RCC 7860 (cell line): ENCODE results near the gene CCDC175.
A peak's percentile ranks its signal among the peaks of the same experiment; 100 is the strongest.

Source experiments
- DNase-seq: peaks from one replicate; pipeline ENCODE4 v3.0.0-alpha.2; 2015; ENCODE audit warnings: low spot score
- FAIRE-seq: peaks from 2 replicates; lab custom pipeline; 2012; peaks lifted over from hg19 to GRCh38; lab: Jason Lieb, UNC

The CCDC175 gene

DNA sequence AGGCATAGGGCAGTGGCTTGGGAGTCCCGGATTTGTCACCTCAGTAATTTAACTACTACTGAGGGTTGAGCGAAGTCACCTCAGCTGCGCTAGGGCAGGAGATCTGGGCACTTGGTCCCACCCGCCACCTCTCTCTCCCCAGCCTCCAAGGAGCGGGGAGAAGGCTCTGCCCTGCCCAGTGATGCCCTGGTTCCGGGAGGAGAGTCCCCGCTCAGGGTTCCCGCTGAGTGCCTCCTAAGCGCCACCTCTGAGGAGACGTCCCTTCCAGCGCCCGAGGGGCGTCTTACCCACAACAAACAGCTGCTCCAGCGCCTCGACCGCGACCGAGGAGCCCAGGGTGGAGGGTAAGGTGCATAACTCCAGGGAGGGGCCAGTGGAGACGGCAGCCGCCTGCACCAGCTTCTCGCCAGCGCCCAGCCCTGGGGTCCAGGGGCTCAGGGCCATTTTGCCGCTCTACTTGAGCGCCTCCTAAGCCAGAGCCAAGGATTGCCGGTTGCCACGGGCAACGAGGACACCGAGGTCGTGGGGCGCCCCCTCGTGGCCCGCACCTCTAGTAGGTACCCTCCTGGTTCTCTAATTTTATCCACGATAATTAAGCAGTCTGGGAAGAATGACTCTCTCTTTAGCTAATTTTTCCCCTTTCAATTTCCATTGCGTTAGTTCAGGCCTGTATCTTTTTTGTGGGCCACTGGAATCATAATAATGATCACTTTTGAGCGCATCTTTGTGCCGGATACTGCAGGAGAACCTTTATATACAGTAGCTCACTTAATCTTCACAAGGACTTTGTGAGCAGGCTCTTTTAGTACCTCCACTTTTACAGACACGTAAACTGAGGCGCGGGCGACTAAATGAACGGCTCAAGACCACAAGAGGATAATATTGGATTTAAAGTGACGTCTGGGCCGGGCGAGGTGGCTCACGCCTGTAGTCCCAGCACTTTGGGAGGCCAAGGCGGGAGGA, at the start of gene CCDC175:
TSS of gene CCDC175 (minus strand) at position 481 of the 963 bp plus-strand sequence. CDS start at position 444, 37 bp downstream.
- DNase-seq = peak; percentile 20
- FAIRE-seq = no peak

DNA sequence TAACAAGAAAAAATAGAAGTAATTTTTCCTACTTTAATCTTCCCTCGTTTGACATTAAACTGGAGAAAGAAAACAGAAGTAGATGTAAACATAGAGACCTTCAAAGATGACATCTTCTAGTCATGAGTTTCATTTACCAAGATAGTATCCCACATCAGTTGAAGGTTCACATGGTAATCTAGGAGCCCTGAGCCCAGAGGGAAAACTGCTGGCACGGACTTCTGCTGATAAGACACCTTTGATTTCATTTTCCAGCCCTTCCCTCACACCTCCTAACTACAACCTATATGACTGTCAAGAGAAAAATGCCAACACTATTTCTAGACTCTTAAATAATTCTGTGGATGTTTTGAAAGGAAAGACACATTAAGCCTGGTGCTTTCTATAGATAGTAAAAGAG, 46.0 kb upstream of the CCDC175 start:
- FAIRE-seq = no peak
- no peak for DNase-seq

DNA sequence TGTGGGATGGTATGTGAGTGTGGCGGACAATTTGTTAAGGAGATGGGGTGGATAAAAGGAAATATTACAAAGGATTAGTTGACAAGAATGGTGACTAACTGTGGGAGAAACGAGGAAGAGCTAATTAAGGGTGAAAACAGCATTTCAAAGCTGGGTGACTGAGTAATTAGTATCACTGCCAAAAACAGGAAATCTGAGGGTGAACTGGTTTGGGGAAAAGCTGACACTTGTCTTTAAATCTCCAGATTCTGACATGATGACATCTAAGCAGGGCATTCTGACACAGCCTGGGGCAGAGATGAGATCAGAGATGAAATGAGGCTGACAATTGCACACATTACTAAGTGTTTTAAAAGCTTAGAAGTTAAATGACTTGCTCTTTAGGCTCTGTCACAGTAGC, 42.4 kb upstream of the CCDC175 start:
- FAIRE-seq = no peak
- no peak for DNase-seq

DNA sequence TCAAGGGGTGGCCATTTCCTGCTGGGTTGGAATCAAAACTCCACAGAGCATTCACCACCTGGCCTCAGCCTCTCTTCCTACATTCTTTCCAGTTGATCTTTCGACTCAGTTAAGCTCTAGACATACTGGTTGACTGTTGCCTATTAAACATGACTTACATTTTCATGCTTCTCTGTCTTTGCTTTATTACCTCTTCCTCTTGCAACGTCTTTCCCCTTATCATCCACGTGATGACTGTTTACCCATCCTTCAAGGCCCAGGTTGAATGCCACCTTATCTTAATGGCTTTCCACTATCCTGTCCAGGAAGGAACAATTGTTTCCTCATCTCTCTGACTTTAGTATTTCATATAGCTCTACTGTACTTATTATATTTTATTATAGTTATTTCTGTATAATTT, 24.4 kb upstream of the CCDC175 start:
- FAIRE-seq = no peak
- DNase-seq = no peak

DNA sequence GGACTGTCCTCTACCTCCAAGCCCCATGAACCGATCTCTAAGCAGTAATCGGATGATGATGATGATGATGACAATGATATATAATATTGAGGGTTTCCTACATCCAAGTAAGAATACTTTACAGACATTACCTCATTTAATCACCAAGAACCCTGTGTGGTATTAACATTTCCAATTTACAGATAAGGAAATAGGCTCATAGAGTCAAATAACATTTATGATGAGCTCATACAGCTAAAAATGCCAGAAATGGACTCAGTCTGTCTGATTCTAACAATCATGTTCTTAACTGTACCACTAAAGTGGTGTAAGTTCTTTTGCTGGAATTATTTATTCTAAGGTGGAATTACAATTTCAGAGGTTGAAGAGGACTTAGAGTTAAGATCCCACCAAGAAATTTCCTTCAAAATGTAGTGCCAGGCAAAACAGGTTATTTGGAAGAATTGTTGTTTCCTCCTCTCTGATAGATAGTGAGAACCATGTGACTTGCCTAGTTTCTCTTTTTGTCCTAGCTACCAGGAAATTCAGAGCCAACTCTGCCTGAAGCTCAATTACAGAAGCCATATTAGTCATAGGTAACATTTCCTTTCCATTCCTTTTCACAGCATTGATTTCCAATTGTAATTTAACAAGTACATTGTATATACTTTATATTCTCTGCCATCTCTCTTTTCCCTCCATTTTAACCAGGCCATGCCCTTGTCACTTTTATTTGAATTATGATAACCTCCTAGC, 23.8 kb upstream of the CCDC175 start:
- FAIRE-seq = no peak
- DNase-seq = no peak

DNA sequence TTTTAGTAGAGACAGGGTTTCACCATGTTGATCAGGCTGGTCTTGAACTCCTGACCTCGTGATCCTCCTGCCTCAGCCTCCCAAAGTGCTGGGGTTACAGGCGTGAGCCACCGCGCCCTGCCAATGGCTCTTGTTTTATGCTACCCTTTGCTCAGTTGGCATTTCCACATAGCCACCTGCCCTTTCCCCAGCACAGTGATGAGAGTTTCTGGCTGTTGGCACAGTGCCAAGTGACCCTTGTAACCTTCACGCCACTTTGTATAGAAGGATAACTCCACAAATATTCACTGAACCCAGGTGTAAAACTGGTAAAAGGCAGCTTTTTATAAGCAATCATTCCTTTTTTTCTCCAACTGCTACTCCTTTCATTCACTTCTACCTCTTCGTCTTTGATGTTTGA, 18.5 kb upstream of the CCDC175 start:
- no peak for DNase-seq
- FAIRE-seq = no peak

DNA sequence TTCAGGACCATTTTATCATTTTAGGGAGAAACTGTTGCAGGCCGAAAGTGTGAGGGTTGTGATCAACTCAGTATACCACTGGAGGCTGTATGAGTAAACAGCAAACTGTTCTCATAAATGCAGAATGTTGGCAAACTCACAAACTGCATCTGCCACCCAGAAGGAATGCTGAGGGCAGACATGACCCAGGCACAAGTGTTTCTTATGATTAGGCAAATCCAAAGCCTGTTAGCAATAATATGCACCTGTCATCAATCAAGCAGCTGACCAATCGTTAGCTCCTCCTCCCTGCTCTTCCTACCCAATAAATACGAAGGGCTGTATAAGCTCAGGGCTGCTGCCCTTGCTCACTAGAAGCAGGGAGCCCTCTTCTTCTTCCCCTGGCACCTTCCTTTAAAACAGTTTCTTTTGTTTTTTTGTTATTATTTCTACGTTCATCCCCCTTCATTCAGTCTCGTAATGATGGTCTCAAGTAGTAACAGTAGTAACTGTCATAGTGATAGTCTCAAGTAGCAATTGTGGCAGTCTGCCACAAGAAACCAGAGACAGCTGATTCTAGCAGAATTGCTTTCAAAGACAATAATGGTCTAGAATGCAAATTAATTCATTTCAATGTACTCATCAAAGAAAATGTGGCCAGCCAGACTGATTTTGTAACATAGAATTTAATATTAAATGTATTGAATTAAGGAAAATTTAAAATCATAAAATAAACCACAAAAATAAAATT, 15.2 kb upstream of the CCDC175 start:
- no peak for FAIRE-seq
- DNase-seq = no peak

DNA sequence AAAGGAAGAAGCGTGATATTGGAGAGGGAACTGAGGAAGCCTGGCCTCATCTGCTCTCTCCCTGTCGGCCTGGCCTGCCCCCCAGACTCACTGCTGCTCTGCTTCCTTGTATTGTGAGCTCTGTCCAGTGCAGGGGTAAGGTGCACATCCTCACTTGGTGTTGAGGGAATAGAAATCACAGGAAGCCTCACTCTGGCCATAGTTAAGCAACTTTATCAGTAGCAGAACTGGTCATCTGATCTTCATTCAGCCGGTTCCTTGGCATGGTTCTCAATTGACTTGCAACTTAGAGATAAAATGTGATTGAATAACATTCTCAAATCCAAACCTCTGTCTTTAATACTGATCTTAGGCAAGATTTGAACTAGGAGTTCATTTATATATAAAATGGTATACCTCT, 11.5 kb upstream of the CCDC175 start:
- FAIRE-seq (no peak), DNase-seq (no peak)

DNA sequence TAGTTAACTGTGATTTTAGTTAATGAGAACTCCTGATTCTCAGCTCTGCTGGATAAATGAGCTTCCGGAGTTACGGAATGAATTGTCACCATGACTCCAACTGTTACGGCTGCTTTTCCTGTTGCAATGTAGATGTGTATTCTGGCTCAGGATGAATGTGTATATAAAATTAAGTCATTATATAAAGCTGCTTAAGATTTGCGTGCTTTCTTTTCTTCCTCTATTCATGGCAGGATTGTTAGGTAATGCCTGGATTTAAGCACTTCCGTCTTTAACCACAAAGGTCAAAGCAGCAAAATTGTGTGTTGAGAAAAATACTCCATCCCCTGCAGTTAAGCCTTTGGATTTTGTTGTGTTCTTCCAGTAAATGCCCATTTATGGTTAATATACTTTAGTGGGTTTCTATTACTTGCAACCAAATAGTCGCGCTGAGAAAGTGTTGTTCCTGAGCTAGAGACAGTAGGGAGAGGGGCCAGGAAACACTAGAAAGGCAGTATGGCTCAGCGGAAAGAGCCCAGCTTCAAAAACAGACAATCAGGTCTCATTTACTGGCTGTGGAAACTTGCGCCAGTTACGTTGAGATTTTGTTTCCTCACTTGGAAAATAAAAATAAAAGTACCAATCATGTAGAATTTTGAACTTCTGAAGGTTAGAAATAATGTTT, 9.4 kb upstream of the CCDC175 start:
- FAIRE-seq = no peak
- DNase-seq = no peak

DNA sequence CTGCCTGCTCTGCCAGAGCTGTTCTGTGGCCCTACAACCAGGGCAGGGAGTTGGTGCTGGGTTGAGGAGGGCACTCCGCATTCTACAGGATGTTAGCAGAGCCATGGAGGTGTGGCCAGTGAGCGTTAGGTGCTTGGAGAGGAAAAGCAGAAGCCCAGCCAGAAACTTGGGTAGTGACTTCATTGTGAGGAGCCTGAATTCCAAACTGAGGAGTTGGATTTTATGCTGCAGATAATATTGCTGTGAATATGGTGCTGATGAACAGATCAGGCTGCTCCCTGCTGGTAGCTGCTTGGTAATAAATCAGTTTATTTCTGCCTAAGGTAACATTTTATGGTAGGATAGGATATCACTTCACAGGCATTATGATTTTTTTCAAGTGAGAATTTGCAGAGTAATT, 7.1 kb upstream of the CCDC175 start:
- DNase-seq = no peak
- no peak for FAIRE-seq

DNA sequence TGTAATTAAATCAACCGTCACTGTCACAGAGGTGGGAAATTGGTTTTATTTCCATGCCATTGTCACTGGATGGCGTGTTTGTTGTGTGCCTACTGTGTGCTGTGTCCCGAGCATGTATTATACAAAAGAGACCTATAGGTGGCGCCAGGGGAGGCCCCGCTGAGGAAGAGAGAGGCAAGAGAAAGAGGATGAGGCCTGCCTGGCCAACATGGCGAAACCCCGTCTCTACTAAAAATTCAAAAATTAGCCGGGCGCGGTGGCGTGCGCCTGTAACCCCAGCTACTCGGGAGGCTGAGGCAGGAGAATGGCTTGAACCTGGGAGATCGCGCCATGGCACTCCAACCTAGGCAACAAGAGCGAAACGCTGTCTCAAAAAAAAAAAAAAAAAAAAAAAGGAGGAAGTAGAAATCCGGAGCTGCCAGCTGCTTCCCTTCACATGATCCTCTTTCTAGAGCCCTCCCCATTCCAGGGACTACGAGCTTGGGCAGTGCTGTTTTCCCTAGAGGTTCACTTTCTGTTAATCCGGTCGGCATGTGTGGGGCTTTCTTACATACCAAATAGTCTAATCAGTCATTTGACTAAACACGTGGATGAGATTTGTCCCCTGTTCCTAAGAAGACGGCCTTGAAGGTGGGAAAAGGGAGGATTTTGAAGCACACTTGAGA, 6.4 kb upstream of the CCDC175 start:
- DNase-seq = no peak
- FAIRE-seq = no peak

DNA sequence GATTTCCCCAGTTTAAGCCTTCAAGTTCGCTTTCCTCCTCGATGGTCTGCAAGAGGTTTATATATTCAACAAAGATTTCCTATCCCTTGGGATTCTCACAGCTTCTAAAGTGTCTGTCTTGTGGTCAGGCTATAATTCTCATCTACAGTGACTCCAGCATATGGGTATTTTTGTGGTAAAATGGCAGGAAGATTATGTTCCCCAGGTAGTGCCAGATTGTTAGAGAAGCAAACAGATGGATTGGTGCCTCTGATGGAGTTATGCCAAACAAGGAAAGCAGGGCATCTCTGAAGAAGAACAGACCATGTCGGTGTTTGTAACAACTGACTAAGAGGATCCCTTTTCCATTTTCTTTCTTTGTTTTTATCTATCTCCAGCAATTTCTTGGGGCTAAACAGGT, 5.5 kb upstream of the CCDC175 start:
- no peak for FAIRE-seq
- no peak for DNase-seq

DNA sequence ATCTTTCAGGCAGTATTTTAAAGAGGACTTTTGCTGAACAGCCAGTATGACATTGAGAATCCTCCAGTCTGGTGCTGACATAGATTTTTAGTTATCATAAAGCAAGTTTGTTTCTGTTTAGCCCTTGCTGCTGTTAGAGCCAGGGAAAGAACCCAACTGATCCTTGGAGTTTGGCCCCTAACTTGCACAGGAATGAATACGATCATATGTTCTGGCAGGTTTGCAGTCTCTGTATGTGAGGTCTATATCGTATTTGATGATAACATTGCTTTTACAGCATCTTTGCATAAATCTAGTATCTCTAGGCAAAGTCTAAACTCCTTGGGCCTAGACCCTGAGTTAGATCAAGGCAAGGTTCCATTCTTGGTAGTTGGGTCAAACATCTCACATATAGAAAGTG, 4.3 kb upstream of the CCDC175 start:
- no peak for FAIRE-seq
- DNase-seq = no peak

DNA sequence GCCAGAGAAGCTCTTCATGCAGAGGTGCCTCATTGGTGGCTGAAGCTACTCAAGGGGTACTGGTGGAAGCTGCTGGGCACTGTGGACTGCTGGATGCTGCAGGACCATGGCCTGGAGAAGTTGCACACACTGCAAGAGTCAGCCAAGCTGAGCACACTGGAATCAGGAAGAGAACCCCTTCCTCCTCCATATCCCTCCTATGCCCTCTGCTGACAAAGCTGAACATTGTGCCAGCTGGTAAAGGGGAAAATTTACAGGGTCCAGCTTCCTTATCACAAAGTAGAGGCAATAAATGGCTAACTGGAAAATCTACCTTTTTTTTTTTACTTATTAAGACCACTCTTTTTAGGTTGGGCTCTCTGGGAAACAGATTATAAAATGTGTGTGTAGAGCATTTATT, 6.5 kb downstream of the CCDC175 start:
- no peak for FAIRE-seq
- no peak for DNase-seq

DNA sequence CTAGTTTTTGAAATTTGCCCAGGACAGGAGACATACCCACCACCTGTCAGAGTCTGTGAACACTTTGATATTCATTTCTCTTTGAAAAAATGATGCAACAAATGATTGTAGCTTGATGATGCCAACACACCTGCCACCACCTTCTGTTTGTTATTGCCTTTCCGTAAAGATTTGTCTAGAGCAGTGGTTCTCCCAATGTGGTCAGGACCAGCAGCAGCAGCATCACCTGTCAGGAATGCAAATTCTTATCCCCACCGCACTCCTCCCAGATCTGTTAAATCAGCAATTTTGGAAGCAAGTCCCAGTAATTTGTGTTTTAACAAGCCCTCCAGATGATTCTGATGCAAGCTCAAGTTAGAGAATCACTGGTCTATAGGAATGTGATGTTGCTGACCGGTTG, 9.9 kb downstream of the CCDC175 start:
- FAIRE-seq (no peak), DNase-seq (no peak)

DNA sequence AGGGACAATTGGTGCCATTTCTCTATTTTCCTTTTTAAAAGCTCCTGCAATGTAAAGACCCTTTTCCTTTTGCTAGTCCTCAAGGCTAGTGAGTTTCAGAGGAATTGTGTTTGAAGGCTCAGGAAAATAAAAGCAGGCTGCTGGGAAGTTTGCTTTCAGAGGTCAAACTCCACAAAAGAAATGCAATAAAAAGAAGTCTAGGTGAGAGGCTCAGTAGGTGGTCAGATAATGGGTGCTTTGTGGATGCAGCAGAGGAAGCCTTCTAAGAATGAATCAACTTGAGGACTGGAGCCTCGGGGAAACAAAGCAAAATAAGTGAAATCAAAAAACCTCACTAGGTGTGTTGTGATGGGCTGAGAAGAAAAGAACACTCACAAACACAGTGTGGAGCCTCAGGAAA, 10.3 kb downstream of the CCDC175 start:
- no peak for FAIRE-seq
- DNase-seq = no peak

DNA sequence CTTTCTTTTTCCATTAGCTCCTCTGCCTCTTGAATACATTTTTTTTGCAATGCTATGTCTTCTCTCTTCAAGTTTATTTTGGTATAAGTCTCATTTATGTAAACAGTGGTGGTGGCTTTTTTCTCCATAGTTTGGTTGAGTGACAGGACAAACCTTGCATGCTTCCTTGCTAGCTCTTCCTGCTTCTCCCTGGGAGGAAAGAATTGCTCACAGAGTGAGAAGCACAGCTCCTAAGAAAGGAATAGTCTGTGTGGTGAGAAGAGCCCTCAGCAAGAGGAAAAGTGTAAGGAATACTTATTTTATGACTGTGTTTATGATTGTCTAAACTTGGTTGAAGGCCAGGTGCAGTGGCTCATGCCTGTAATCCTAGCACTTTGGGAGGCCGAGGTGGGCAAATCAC, 11.5 kb downstream of the CCDC175 start:
- FAIRE-seq (no peak), DNase-seq (no peak)

DNA sequence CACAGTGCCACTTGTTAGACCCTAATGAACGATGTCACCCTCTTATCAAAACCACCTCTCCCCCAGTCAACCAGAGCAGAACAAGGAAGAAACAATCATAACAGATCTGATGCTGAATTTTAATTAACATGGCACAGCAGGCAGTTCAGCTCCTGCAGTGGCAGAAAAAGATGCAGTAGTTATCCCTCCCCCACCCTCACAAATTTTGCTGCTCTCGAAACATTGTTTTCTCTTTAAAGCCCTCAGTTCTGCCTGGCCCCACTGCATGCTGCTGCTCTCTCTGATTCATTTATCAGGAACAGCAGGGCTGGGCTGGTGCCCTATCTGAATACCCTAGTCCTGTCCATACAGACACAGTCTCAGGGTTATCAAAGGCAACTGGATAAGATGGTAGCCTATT, 12.2 kb downstream of the CCDC175 start:
- DNase-seq = no peak
- FAIRE-seq = no peak

DNA sequence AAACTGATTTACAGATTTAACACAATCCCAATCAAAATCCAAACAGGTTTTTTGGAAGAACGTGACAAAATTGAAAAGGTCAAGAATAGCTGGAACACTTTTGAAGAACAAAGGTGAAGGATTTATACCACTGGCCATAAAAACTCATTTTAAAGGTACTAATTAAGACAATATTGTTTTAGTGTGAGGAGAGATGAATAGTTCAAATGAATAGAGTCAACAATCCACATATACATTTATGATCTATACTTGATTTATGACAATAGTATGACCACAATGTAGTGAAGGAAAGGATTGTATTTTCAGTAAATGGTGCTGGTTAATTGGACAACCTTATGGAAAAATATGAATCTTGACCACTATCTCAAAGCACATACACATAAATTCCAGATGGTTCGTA, 29.3 kb downstream of the CCDC175 start:
- DNase-seq = no peak
- no peak for FAIRE-seq

DNA sequence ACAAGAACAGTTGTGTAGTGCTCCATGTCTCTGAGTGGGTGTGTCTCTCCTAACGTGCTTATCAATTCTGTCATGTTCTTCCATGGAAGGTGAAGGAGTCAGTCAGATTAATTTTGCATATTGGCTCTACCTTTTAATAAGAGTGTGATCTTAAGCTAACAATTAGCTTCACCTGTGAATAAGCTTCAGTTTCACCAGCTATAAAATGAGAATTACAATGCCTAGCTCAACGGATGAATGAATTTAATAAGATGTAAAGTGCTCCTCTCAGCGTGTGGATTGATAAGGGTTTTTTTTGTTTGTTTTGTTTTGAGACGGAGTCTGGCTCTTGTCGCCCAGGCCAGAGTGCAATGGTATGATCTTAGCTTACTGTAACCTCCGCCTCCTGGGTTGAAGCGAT, 32.7 kb downstream of the CCDC175 start:
- no peak for FAIRE-seq
- no peak for DNase-seq
